COLO668 (cell line): Measurements from ENCODE around the gene TIAM2.
A peak's percentile ranks its signal among the peaks of the same experiment; 100 is the strongest.
"Not testable (repeated sequence)": the region's sequence is repeated elsewhere in the genome, so short reads cannot be mapped to it uniquely, and the experiment has no call there.

Experiments used
- DNase-seq: peaks from one replicate; lab custom pipeline; 2025; ENCODE audit not compliant: unreplicated experiment; lab: John Stamatoyannopoulos, UW

TIAM2 gene

DNA sequence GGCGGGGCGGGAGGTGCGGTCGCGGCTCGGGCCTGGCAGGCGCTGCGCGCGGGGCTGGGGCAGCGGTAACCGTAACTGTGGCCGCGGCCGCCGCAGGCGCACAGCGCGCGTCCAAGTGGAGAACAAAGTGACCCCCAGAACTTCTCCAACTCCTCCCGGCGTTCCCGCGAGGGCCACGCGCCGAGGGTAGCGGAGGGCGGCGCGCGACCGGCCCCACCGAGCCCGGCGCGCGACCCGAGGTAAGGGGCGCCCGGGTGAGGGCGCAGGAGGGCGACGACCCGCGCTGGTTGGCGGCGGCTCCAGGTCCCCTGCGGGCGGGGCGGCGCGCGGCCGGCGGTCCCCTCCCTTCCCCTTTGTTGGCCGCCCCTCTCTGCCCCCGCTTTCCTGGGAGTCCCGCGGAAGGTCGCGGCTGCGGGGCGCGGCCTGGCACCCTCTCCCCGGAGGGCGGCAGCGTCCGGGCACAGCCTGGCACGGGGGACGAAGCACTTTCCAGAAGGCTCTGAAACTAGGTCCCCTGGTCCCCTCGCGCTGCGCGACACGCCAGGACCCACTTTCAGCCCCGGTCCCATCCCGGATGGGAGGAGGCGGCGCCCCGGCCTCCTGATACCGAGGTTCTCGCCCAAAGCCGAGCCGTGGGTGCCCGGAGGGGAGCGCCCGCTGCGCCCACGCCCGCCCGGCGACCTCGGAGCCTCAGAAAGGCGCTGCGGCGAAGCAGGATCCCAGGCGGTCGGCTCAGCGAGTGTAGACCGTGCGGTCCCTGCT is at the start of gene TIAM2:
TSS of gene TIAM2 (plus strand) at position 62 of the 762 bp plus-strand sequence. CDS start 133,909 bp downstream, outside the sequence.
- DNase-seq, result peak; percentile 10

- DNase-seq, result no peak
These were observed 44.2 kb upstream of the TIAM2 start for GRCh38 chr6:154950979-154951344.

DNA sequence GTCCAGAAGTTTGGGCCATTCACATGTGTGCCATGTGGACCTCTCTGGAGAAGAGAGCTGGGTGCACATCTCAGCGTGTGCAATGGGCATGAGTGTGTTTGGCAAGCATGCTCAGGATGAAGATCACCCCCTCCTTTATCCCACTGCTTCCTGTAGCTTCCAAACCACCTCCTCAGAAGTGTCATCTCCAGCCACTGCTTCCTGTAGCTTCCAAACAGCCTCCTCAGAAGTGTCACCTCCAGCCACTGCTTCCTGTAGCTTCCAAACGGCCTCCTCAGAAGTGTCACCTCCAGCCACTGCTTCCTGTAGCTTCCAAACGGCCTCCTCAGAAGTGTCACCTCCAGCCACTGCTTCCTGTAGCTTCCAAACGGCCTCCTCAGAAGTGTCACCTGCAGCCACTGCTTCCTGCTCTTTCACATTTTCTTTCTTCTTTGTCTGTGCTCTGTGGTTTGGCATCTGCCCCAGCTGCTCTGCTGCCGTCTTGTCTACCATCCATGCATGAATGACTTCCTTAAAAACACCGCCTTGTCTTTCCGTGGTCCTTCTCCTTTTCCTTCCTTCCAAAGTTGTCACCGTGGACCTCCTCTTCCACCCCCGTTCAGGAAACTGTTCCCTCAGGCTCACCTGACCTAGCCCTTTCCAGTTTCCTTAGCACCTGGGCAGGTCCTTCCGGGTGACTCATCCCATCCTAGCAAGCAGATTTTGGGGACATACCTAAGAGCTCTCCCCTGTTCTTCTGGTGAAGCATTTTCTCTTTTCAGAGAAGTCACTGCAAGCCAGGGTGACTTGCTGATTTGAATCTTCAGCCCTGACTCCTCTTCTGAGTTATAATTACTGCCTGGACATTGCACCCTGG is 43.5 kb upstream of the TIAM2 start:
- no peak for DNase-seq

DNA sequence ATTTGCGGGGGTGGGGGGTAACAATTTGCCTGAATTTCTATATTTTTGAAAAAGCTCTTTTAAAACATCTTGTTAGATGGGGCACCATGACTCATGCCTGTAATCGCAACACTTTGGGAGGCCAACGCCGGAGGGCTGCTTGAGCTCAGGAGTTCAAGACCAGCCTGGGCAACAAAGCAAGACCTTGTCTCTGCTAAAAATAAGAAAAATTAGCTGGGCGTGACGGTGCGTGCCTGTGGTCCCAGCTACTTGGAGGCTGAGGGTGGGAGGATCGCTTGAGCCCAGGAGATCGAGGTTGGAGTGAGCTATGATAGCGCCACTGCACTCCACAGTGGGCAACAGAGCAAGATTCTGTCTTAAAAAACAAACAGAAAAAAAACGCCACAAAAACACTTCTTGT is 41.5 kb upstream of the TIAM2 start:
- no peak for DNase-seq

DNA sequence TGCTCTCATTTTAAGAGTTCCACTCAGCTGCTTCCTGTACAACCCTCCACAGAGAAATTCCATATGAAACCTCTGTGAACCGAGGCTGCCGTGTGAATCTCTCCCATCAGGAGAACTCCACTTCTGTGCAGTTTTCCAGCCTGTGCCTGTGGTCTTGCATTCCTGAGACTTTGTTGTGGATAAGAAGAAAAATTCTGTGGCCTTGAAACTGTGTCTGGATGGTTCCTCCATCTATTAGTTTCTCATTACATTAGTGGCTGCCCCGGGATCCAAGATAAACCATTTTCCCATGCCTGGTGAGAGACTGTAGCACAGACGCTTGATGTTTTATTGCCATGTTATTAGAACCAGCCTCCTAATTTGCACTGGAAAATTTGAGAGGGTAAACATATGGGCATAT is 40.8 kb upstream of the TIAM2 start:
- no peak for DNase-seq

GRCh38 chr6:154956771-154957522 is 38.2 kb upstream of the TIAM2 start:
- DNase-seq, result no peak

DNA sequence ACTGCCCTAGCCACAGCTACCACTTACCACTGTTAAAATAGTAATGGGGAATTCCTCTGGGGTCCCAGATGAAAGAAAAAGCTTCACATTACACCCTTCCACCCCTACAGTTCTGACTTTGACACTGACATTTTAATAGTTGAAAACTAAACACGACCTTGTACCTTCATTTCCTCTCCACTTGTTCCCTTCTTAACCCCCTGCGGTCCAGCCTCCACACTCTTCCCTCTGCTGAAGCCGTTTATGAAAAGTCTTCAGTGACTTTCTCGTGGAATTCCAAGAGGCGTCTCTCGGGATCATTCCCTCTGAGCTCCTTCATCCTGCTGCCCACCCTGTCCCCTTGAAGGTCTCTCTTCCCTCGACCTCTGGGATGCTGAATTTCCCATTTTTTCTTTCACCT is 36.6 kb upstream of the TIAM2 start:
- DNase-seq, result no peak

DNA sequence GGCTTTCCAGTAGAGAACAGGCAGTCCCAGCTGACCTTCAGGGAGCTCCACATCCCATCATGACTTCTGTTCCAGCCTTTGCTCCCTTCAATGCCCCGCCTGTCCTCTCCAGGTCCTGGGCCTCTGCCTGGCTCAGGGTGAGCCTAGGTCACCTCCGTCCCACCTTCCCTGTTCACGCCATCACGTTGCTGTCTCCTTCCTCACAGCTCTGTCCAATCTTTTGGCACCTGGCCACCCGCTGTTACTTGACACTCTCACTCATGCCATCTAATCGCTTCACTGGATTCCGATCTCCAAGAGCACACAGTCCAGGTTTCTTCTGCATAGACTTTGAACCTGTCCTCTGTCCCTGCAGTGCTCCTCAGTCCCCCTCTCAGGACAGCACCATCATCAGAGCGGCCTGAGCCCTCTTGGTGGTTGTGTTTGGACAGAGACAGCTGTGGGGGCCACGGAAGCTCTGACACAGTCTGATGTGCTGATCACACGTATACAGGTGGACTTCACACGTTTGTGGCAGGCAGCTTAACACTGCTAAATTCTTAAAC is 34.7 kb upstream of the TIAM2 start:
- DNase-seq, result no peak

DNA sequence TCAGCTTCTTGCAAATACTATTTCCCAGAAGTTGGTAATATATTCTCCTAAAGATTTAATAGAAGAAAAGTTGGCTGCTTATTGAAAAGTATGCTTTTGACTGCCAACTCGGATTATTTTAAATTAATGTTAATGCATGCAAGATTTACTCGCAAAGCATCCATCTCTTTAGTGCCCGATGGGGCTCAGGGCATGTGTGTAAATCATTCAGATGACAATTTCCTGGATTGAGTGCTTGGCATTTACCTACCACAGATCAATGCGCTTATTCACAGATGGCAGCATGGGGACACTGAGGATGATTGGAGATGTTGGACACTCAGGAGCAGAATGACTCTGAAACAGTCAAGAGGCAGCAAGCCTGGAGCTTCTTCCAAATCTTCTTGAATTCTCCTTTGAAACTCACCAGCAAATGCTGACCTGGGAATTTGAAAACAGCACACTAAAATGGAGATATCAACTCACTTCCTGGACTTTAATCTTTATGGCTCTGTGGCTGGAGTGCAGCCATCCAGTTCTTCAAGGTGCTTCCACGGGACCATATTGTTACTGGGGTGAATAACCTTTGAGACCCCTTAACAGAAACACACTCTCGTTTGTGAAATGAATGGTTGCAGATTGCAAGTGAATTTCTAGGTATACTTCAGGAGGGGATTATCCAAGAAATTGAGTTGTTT is 34.1 kb upstream of the TIAM2 start:
- DNase-seq, result no peak

GRCh38 chr6:154962753-154963152 is 32.4 kb upstream of the TIAM2 start:
- no peak for DNase-seq

GRCh38 chr6:154966065-154966770 is 28.9 kb upstream of the TIAM2 start:
- not testable (repeated sequence) for DNase-seq

DNA sequence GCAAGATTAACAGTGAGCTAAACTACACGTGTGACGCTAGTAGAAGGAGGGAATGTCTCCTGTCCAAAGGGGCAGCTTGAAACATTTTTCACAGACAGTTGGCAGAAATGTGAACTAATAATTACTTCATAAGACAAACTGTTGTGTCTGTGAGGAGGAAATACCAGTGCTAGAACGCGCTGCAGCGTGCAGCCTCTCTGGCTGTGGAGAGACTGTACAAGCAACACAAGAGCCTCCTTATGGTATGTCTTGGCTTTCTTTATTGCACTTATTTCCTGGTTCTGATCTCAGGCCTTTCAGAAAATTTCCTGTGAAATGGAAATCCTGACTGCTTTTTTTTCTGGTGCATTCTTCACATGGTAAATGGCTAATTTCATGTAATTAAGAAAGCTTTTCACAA is 25.3 kb upstream of the TIAM2 start:
- DNase-seq, result no peak

DNA sequence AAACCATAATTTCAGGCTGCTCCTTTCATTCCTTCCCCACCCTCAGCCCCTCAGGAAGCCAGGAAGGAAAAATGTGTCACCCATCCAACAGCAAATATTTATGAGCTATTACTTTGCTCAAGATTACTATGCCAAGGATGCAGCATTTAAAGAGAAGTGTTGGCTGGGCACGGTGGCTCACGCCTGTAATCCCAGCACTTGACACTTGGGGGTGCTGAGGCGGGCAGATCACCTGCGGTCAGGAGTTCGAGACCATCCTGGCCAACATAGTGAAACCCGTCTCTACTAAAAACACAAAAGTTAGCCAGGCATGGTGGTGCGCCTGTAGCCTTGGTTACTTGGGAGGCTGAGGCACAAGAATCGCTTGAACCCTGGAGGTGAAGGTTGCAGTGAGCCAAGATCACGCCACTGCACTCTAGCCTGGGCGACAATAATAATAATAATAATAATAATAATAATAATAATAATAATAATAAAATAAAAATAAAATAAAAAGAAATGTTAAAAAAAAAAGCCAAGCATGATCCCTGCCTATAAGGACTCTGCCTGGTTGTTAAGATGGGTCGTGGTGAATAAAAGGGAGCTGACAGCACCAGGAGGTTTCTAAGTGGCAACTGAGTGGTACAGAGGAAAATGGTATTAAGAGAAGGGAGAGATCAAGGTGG is 20.5 kb upstream of the TIAM2 start:
- DNase-seq, result no peak

- DNase-seq, result no peak
These were observed 17.5 kb upstream of the TIAM2 start for GRCh38 chr6:154977588-154977987.

- no peak for DNase-seq
These were observed 14.6 kb upstream of the TIAM2 start for GRCh38 chr6:154980273-154981078.

GRCh38 chr6:154981079-154981870 is 13.8 kb upstream of the TIAM2 start:
- peak; percentile 18 for DNase-seq

DNA sequence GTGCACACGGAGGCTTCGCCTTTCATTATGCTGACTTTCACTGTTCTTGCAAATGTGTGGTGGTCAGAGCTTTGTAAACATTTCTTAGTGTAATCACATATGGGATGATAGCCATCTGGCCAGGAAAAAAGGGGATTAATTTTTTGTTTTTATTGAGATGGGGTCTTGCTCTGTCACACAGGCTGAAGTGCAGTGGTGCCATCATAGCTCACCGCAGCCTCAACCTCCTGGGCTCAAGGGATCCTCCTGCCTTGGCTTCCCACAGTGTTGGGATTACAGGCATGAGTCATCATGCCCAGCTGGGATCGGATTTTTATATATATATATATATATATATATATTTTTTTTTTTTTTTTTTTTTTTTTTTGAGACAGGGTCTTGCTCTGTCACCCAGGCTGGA is 11.0 kb upstream of the TIAM2 start:
- DNase-seq, result no peak

DNA sequence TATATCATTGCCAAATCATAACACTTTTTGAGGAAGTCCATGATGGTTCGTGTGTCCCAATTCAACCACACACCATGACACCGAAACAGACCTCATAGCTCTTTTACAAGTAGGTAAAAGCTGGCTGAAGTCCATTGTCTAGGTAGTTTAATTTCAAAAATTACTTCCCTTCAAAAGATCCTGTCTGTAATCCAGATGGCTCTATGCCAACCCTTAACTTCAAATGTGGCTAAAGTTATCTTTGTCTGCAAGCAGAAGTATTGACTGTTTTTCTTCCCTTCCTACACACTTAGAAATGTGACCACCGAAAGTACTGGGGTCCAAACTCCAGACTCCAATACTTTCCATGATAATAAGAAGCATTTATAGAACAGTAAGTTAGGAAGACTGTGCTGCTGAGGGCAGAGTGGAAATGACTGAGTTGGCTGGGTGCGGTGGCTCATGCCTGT is 8.3 kb upstream of the TIAM2 start:
- no peak for DNase-seq
